Epithelial cell of proximal tubule (primary cell): ENCODE data around the gene GASK1B. TPM values are rescaled to one million over a fixed set of nuclear protein-coding genes. Genes with fewer than 3 reads are reported as not detected.

Experiments used
- DNase-seq: peaks from one replicate; pipeline ENCODE4 v3.0.0-alpha.2; 2011; ENCODE audit warnings: low read depth
- H3K4me3 ChIP-seq: 2 replicates; pipeline ENCODE4 v1.5.1; 2011; ENCODE audit warnings: low read depth, mild to moderate bottlenecking, low read length
- total RNA-seq: library from RNA; depleted of rRNA; stranded (reverse); fragments of >200 nt; gene quantifications from 2 replicates; pipeline ENCODE4 v1.2.3, GENCODE V29; 2015
- TF ChIP-seq, protein P1 (sequence below): conservative IDR thresholded peaks from 2 replicates; pipeline ENCODE4 v1.5.1; 2012; ENCODE audit warnings: low read depth, mild to moderate bottlenecking, low read length

The GASK1B gene
- total RNA-seq, 1 donor from 2014 or later, result 0.17 TPM

- TF ChIP-seq, protein P1, sequence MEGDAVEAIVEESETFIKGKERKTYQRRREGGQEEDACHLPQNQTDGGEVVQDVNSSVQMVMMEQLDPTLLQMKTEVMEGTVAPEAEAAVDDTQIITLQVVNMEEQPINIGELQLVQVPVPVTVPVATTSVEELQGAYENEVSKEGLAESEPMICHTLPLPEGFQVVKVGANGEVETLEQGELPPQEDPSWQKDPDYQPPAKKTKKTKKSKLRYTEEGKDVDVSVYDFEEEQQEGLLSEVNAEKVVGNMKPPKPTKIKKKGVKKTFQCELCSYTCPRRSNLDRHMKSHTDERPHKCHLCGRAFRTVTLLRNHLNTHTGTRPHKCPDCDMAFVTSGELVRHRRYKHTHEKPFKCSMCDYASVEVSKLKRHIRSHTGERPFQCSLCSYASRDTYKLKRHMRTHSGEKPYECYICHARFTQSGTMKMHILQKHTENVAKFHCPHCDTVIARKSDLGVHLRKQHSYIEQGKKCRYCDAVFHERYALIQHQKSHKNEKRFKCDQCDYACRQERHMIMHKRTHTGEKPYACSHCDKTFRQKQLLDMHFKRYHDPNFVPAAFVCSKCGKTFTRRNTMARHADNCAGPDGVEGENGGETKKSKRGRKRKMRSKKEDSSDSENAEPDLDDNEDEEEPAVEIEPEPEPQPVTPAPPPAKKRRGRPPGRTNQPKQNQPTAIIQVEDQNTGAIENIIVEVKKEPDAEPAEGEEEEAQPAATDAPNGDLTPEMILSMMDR, result no peak
- no peak for DNase-seq
- H3K4me3 ChIP-seq, result no peak overlapping the region
Observed at GRCh38 chr4:158157412-158157811, 15.4 kb downstream of the GASK1B start.

- TF ChIP-seq, protein P1, result no peak
- no peak overlapping the region for H3K4me3 ChIP-seq
- DNase-seq, result no peak
Observed at GRCh38 chr4:158155656-158156356, 17.0 kb downstream of the GASK1B start.

DNA sequence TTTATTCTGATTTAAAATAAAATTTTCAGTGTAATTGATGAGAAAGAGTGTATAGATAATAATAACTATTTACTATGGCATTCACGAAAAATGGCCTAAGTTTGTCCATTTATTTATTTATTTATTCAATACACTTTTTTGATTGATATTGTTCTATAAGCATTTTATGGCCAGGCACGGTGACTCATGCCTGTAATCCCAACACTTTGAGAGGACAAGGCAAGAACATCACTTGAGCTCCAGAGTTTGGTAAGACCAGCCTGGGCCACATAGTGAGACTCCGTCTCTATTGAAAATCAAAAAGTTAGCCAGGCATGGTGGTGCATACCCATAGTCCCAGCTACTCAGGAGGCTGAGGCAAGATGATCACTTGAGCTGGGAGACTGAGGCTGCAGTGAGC is 25.7 kb downstream of the GASK1B start:
- no peak for DNase-seq
- TF ChIP-seq, protein P1, result no peak

GRCh38 chr4:158146736-158147135 is 26.1 kb downstream of the GASK1B start:
- TF ChIP-seq, protein P1, result no peak
- no peak overlapping the region for H3K4me3 ChIP-seq

More for the DNA sequence above, 25.7 kb downstream of the GASK1B start:
- H3K4me3 ChIP-seq, result no peak overlapping the region

DNA sequence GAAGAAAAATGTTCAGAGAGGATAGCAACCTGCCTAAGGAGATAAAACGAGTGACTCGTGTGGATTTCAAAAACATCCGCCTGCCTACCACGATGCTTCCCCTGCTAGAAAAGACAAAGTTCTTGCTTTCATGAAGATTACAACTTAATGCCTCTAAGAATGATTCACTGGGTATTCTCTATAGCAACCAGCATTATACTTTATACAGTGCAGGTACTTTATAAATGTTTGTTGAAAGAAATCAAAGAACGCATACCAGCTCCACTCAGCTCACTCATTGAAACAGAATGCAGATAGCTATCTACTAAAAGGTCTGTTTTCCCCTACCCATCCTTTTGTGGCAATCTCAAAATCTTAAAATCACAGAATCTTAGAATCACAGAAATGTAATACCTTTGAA is 33.7 kb downstream of the GASK1B start:
- DNase-seq, result no peak
- TF ChIP-seq, protein P1, result no peak
- no peak overlapping the region for H3K4me3 ChIP-seq

More at GRCh38 chr4:158146736-158147135, 26.1 kb downstream of the GASK1B start:
- no peak for DNase-seq

- TF ChIP-seq, protein P1, result no peak
- DNase-seq, result no peak
Observed at GRCh38 chr4:158134222-158134621, 38.6 kb downstream of the GASK1B start.

DNA sequence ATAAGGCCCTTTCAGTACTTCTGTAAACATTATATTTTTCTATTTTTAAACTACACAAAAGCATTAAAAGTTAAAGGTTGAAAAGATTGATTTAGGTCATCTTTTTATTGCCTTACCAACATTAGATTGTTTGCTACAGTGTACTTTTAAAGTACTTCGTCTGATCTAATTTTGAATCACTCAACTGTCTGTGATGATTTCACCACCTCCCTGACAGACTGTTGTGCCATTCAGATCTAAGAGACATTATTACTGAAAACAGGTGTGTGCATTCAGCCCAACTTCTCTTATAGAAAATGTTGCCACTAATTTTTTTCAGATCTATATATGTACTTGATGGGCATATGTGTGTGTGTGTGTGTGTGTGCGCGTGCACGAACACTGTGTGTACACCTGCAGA is 39.3 kb downstream of the GASK1B start:
- DNase-seq, result no peak

More at GRCh38 chr4:158134222-158134621, 38.6 kb downstream of the GASK1B start:
- H3K4me3 ChIP-seq, result no peak overlapping the region

More for the DNA sequence above, 39.3 kb downstream of the GASK1B start:
- H3K4me3 ChIP-seq, result no peak overlapping the region
- TF ChIP-seq, protein P1, result no peak
